GM19025 (cell line): ENCODE results near the gene MN1.

Experiments
- ATAC-seq: cut with Tn5 transposase; IDR thresholded peaks from one replicate; pipeline ENCODE4 v1.9.1; 2021; ENCODE audit warnings: mild to moderate bottlenecking, low read depth, moderate library complexity; ENCODE audit not compliant: unreplicated experiment

The MN1 gene

GRCh38 chr22:27765706-27766291 lies 35.8 kb downstream of the MN1 start:
- no peak for ATAC-seq

- no peak for ATAC-seq
These were observed 36.8 kb downstream of the MN1 start for GRCh38 chr22:27764722-27765236.

- ATAC-seq: no peak
These were observed 39.9 kb downstream of the MN1 start for GRCh38 chr22:27761665-27762064.

GRCh38 chr22:27761000-27761399 lies 40.6 kb downstream of the MN1 start:
- no peak for ATAC-seq

GRCh38 chr22:27760474-27760873 lies 41.1 kb downstream of the MN1 start:
- no peak for ATAC-seq

- no peak for ATAC-seq
These were observed 43.5 kb downstream of the MN1 start for GRCh38 chr22:27757928-27758525.

- no peak for ATAC-seq
These were observed 45.3 kb downstream of the MN1 start for GRCh38 chr22:27756212-27756660.

- no peak for ATAC-seq
These were observed 45.9 kb downstream of the MN1 start for GRCh38 chr22:27755521-27756211.

- no peak for ATAC-seq
These were observed 46.6 kb downstream of the MN1 start for GRCh38 chr22:27754888-27755480.

- ATAC-seq: no peak
These were observed 47.2 kb downstream of the MN1 start for GRCh38 chr22:27754247-27754887.

- no peak for ATAC-seq
These were observed 48.8 kb downstream of the MN1 start for GRCh38 chr22:27752771-27753170.

- no peak for ATAC-seq
These were observed 49.4 kb downstream of the MN1 start for GRCh38 chr22:27752141-27752540.

- no peak for ATAC-seq
These were observed 50.1 kb downstream of the MN1 start for GRCh38 chr22:27751277-27752070.

GRCh38 chr22:27750584-27751265 lies 50.8 kb downstream of the MN1 start:
- no peak for ATAC-seq

GRCh38 chr22:27749597-27750225 lies 51.8 kb downstream of the MN1 start:
- ATAC-seq: no peak

- no peak for ATAC-seq
These were observed 52.8 kb downstream of the MN1 start for GRCh38 chr22:27748751-27749191.

GRCh38 chr22:27748349-27748748 lies 53.2 kb downstream of the MN1 start:
- ATAC-seq: no peak

- ATAC-seq: no peak
These were observed 53.9 kb downstream of the MN1 start for GRCh38 chr22:27747396-27748221.
